ENCODE results near the gene KRT26. TPM values are rescaled to one million over a fixed set of nuclear protein-coding genes. Genes with fewer than 3 reads are reported as not detected.

The KRT26 gene
- total RNA-seq, 1 donor from 2014 or later, result not detected

Other genes starting within 250 kb of the KRT26 start
- gene CCR7, start 206.7 kb downstream of the KRT26 start, total RNA-seq, result 367 and 374 TPM in 2 replicates
- gene SMARCE1, start 124.4 kb downstream of the KRT26 start, total RNA-seq, result 126 and 131 TPM in 2 replicates
- 0.43 TPM in 1 of 2 replicates, not detected in the other for gene KRT222, start 107.0 kb downstream of the KRT26 start, total RNA-seq
- not detected in 2 replicates for gene KRT24, start 68.4 kb downstream of the KRT26 start, total RNA-seq
- gene KRT25, start 16.9 kb downstream of the KRT26 start, total RNA-seq, result not detected in 2 replicates
- not detected in 2 replicates for gene KRT27, start 10.3 kb upstream of the KRT26 start, total RNA-seq
- gene KRT28, start 27.8 kb upstream of the KRT26 start, total RNA-seq, result not detected in 2 replicates
- gene KRT10, start 50.4 kb upstream of the KRT26 start, total RNA-seq, result 27.8 and 29.1 TPM in 2 replicates
- gene KRT12, start 95.0 kb upstream of the KRT26 start, total RNA-seq, result not detected in 2 replicates
- gene KRT20, start 113.0 kb upstream of the KRT26 start, total RNA-seq, result not detected in 2 replicates
- gene KRT23, start 165.4 kb upstream of the KRT26 start, total RNA-seq, result not detected in 2 replicates
- not detected in 2 replicates for gene KRT39, start 194.7 kb upstream of the KRT26 start, total RNA-seq
- not detected in 2 replicates for gene KRT40, start 212.1 kb upstream of the KRT26 start, total RNA-seq
- not detected in 2 replicates for gene KRTAP3-3, start 222.0 kb upstream of the KRT26 start, total RNA-seq
- gene KRTAP3-2, start 227.7 kb upstream of the KRT26 start, total RNA-seq, result not detected in 2 replicates
- gene KRTAP3-1, start 236.9 kb upstream of the KRT26 start, total RNA-seq, result not detected in 2 replicates